Trophoblast cell (in vitro differentiated cells and primary cell): ENCODE measurements around the gene SMTN.

Source experiments
- DNase-seq, 2 donors: peaks; one replicate each; pipeline ENCODE4 v3.0.0-alpha.2; 2016
- H2AFZ ChIP-seq: 2 replicates; pipeline ENCODE4 v1.6.1; 2013; ENCODE audit warnings: low read length, moderate library complexity, mild to moderate bottlenecking; ENCODE audit not compliant: insufficient read depth, poor library complexity
- H2AK5ac ChIP-seq: 2 replicates; pipeline ENCODE4 v1.6.1; 2013; ENCODE audit warnings: mild to moderate bottlenecking, low read length
- H2BK120ac ChIP-seq: 2 replicates; pipeline ENCODE4 v1.6.1; 2013; ENCODE audit warnings: low read length, mild to moderate bottlenecking, moderate library complexity; ENCODE audit not compliant: insufficient read depth, poor library complexity
- H2BK12ac ChIP-seq: 2 replicates; pipeline ENCODE4 v1.6.1; 2013; ENCODE audit warnings: mild to moderate bottlenecking, low read length, moderate library complexity
- H2BK5ac ChIP-seq: 2 replicates; pipeline ENCODE4 v1.6.1; 2013; ENCODE audit warnings: low read length, low read depth, moderate library complexity, mild to moderate bottlenecking; ENCODE audit not compliant: poor library complexity
- H3K14ac ChIP-seq: 2 replicates; pipeline ENCODE4 v1.6.1; 2013; ENCODE audit warnings: mild to moderate bottlenecking, low read length
- H3K18ac ChIP-seq: 2 replicates; pipeline ENCODE4 v1.6.1; 2013; ENCODE audit warnings: mild to moderate bottlenecking, low read length
- H3K23ac ChIP-seq: 2 replicates; pipeline ENCODE4 v1.6.1; 2013; ENCODE audit warnings: low read length
- H3K27ac ChIP-seq: 2 replicates; pipeline ENCODE4 v1.5.1; 2013; ENCODE audit warnings: low read depth, mild to moderate bottlenecking, inconsistent platforms, low read length, moderate library complexity
- H3K27me3 ChIP-seq: 2 replicates; pipeline ENCODE4 v1.6.1; 2013; ENCODE audit warnings: inconsistent platforms, mild to moderate bottlenecking, low read length, moderate library complexity; ENCODE audit not compliant: insufficient read depth
- H3K36me3 ChIP-seq, 2 experiments: 1 replicate in 1 of 2; 2 replicates in 1 of 2; pipeline ENCODE4 v1.6.1; 2013; ENCODE audit warnings: low read length in 2 of 2, mild to moderate bottlenecking in 2 of 2, moderate library complexity in 1 of 2; ENCODE audit not compliant: insufficient read depth in 2 of 2, control insufficient read depth in 1 of 2
- H3K4ac ChIP-seq: 2 replicates; pipeline ENCODE4 v1.6.1; 2013; ENCODE audit warnings: low read depth, mild to moderate bottlenecking, low read length, moderate library complexity
- H3K4me1 ChIP-seq, 2 experiments: 1 replicate in 1 of 2; 2 replicates in 1 of 2; pipeline ENCODE4 v1.6.1; 2013; ENCODE audit warnings: low read length in 2 of 2, mild to moderate bottlenecking in 2 of 2, moderate library complexity in 1 of 2; ENCODE audit not compliant: insufficient read depth in 2 of 2, control insufficient read depth in 1 of 2
- H3K4me2 ChIP-seq: 2 replicates; pipeline ENCODE4 v1.6.1; 2013; ENCODE audit warnings: inconsistent platforms, mild to moderate bottlenecking, low read length, moderate library complexity
- H3K4me3 ChIP-seq: 2 replicates; pipeline ENCODE4 v1.5.1; 2013; ENCODE audit warnings: mild to moderate bottlenecking, low read depth, low read length, inconsistent platforms
- H3K79me1 ChIP-seq: one replicate; pipeline ENCODE4 v1.6.1; 2013; ENCODE audit warnings: low read length
- H3K79me2 ChIP-seq: 2 replicates; pipeline ENCODE4 v1.6.1; 2013; ENCODE audit warnings: low read length, mild to moderate bottlenecking; ENCODE audit not compliant: control insufficient read depth, insufficient read depth, poor library complexity
- H3K9ac ChIP-seq: 2 replicates; pipeline ENCODE4 v1.6.1; 2013; ENCODE audit warnings: mild to moderate bottlenecking, low read length
- H3K9me3 ChIP-seq: 2 replicates; pipeline ENCODE4 v1.6.1; 2013; ENCODE audit warnings: low read depth, mild to moderate bottlenecking, control low read depth, inconsistent platforms, low read length; ENCODE audit not compliant: insufficient read depth
- H4K12ac ChIP-seq: 2 replicates; pipeline ENCODE4 v1.6.1; 2013; ENCODE audit warnings: low read depth, mild to moderate bottlenecking, low read length, moderate library complexity
- H4K8ac ChIP-seq: 2 replicates; pipeline ENCODE4 v1.6.1; 2013; ENCODE audit warnings: low read depth, mild to moderate bottlenecking, low read length, moderate library complexity
- H4K91ac ChIP-seq: one replicate; pipeline ENCODE4 v1.6.1; 2013; ENCODE audit warnings: low read depth, mild to moderate bottlenecking, low read length, moderate library complexity
- WGBS: extraction: QIAGEN DNeasy Blood & Tissue Kit; methylation state at CpG from one replicate; pipeline ENCODE4 v1.1.7; 2013; ENCODE audit warnings: missing lambda C conversion rate; ENCODE audit not compliant: insufficient read length, insufficient coverage; ENCODE audit errors: extremely low coverage; 5-methylcytosine and 5-hydroxymethylcytosine counted together

SMTN gene

DNA sequence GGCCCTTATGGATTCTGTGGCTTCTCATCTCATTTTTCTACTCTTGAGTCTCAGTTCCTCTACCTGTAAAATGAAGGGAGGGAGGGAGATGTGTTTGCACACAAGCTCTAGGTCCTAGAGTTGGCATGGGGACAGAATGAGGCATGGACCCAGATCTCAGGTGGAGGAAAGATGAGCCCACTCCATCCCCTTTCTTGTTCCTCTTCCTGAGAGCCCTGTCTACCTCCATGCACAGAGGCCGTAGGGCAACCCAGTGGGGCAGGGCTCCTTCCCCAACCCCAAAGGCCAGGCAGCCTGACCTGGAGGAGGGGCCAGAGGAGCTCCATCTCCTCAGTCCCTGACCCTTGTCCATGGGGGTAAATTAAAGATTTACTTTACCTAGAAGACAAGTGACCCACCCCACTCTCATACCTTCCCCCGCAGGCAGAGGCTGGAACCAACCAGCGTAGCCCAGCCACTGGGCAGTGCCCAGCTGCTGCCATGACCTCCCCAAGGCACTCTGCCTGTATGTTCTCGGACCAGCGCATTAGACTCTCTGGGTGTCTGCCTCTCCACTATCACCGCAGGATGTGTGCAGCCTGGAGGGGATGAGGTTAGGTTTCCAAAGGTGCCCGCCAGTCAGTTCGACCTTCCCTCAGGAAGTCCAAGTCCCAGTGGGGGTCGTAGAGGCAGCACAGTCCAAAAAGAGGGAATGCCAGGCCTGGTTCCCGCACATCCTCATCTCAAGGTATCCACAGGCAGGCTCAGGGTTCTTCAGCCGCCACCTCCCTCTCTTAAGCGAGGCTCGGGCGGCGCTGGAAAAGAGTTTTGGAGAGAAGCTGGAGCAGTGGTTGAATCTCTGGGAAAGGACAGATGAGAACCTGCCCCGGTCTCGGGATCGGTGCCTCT lies 3.0 kb downstream of the SMTN start:
- no CpG with 5 or more reads among the region's 18 CpGs for WGBS
- Histone ChIP-seq H3K14ac (peak overlapping the region; percentile 50), H3K27ac (peak overlapping the region; percentile 26), H4K91ac (peak overlapping the region; percentile 73), H2AFZ (peak overlapping the region; percentile 42), H2BK5ac (peak overlapping the region; percentile 17), H3K4ac (peak overlapping the region; percentile 18), H4K8ac (peak overlapping the region; percentile 68), H3K9ac (peak overlapping the region; percentile 52), H3K79me1 (peaks cover 27% of the 10 kb centered on the region), H3K79me2 (peaks cover 21% of the 10 kb centered on the region), H3K4me3 (peak overlapping the region; percentile 66), H4K12ac (peak overlapping the region; percentile 10), H2BK12ac (no peak overlapping the region), H3K36me3 (peaks cover 30 to 37% of the 10 kb centered on the region in 2 experiments), H3K9me3 (peaks cover 7% of the 10 kb centered on the region), H3K18ac (peak overlapping the region; percentile 73), H3K27me3 (no peaks in the 10 kb centered on the region), H3K4me2 (peak overlapping the region; percentile 63), H3K4me1 (peaks cover 29 to 34% of the 10 kb centered on the region in 2 experiments), H2BK120ac (peak overlapping the region; percentile 34), H2AK5ac (peak overlapping the region; percentile 71), H3K23ac (no peak overlapping the region)
- DNase-seq = peak in 1 of 2 donors; percentile 7

DNA sequence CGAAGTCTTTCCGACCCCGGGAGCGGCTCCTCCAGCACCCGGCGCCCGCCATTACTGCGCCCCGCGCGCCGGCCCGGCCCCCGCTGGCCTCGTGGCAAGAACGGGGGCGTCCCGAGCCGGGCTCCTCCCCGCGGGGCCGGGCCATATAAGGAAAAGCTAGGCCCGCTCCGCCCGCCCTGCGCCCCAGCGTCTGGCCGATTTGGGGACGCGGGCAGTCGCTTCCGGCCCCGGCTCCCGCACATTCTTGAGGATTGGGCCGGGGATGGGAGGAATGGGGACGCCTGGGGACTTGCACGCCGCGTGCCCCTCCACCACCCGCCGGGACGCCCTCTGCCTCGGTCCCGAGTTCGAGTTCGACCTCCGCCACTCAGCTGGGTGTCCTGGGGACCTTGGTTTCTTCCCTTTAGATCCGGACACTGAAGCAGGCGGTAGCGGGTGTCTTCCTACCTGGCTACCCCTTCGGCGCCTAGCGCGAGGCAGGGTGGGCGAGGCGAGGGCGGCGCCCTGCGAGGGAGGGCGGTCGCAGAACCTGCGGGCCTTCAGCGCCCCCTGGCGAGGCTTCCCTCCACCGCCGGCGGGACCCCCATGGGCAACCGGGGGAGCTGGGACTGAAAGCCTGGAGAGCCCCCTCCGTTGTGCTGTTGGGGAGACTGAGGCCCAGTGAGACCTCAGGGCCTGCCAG lies 3.8 kb downstream of the SMTN start:
- H3K14ac ChIP-seq = peak overlapping the region; percentile 93
- H3K27me3 ChIP-seq = no peaks in the 10 kb centered on the region
- H3K9me3 ChIP-seq = peaks cover 7% of the 10 kb centered on the region
- peak overlapping the region; percentile 50 for H3K4ac ChIP-seq
- H3K23ac ChIP-seq = no peak overlapping the region
- WGBS = no CpG with 5 or more reads among the region's 69 CpGs
- H3K9ac ChIP-seq = peak overlapping the region; percentile 70
- peaks cover 38 to 45% of the 10 kb centered on the region in 2 experiments for H3K36me3 ChIP-seq
- H3K4me3 ChIP-seq = peak overlapping the region; percentile 66
- H3K27ac ChIP-seq = peak overlapping the region; percentile 69
- peaks cover 27% of the 10 kb centered on the region for H3K79me1 ChIP-seq
- H3K4me1 ChIP-seq = peaks cover 29 to 34% of the 10 kb centered on the region in 2 experiments
- peak overlapping the region; percentile 94 for H4K8ac ChIP-seq
- peak overlapping the region; percentile 66 for H2AK5ac ChIP-seq
- peak overlapping the region; percentile 38 for H2BK12ac ChIP-seq
- peak; percentile 36 to 66 for DNase-seq
- H3K79me2 ChIP-seq = peaks cover 21% of the 10 kb centered on the region
- H2AFZ ChIP-seq = peak overlapping the region; percentile 68
- peak overlapping the region; percentile 78 for H2BK5ac ChIP-seq
- H4K12ac ChIP-seq = peak overlapping the region; percentile 88
- H3K4me2 ChIP-seq = peak overlapping the region; percentile 63
- H4K91ac ChIP-seq = peak overlapping the region; percentile 92
- peak overlapping the region; percentile 93 for H3K18ac ChIP-seq
- H2BK120ac ChIP-seq = peak overlapping the region; percentile 69

DNA sequence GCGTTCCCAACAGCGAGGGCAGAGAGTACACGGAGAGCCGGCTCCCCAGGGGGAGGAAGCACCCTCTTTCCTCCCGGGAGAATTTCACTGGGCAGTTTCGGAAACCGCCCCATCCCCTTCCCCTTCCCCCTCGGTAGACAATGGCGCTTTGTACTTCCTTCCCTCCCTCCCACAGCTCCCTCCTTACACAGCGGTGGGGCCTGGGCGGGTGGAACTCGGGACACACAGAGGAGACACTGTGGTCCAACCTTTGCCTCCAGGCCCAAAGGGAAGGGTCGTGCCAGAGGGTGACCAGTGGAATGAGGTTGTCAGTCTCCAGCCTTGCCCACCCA lies 4.3 kb downstream of the SMTN start:
- Histone ChIP-seq H3K27ac (peak overlapping the region; percentile 69), H2BK12ac (peak overlapping the region; percentile 38), H2AK5ac (peak overlapping the region; percentile 32), H3K23ac (no peak overlapping the region), H3K36me3 (peaks cover 42 to 49% of the 10 kb centered on the region in 2 experiments), H2BK5ac (no peak overlapping the region), H3K4ac (peak overlapping the region; percentile 61), H3K4me1 (peaks cover 27 to 32% of the 10 kb centered on the region in 2 experiments), H4K91ac (peak overlapping the region; percentile 92), H3K4me2 (peak overlapping the region; percentile 63), H3K18ac (peak overlapping the region; percentile 93), H3K9ac (peak overlapping the region; percentile 70), H3K27me3 (no peaks in the 10 kb centered on the region), H3K4me3 (peak overlapping the region; percentile 66), H4K12ac (peak overlapping the region; percentile 88), H3K79me1 (peaks cover 27% of the 10 kb centered on the region), H3K9me3 (peaks cover 7% of the 10 kb centered on the region), H4K8ac (peak overlapping the region; percentile 94), H2AFZ (no peak overlapping the region), H3K79me2 (peaks cover 21% of the 10 kb centered on the region), H2BK120ac (peak overlapping the region; percentile 69), H3K14ac (peak overlapping the region; percentile 52)
- DNase-seq = no peak
- WGBS = no CpG with 5 or more reads among the region's 13 CpGs

DNA sequence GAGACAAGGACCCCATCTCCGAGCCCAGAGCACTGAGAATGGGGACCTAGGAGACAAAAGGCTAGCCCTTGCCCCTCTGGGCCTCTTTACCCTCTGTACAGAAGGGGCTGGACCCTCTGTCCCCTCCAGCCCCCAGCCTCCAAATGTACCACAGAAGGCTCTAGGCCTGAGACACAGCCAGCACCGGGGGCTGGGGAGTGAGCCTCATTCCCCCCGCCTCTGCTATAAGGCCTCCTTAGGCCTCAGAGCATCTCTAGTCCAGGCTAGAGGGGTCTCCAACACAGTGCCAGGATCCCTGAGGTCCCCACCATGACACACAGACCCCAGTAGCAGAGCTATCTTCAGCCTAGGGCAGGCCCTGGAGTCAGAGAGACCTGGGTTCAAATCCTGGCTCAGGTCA lies 4.8 kb downstream of the SMTN start:
- no peak overlapping the region for H3K4me2 ChIP-seq

More for the DNA sequence above, 4.8 kb downstream of the SMTN start:
- Histone ChIP-seq H3K4ac (no peak overlapping the region), H3K18ac (no peak overlapping the region), H3K4me3 (no peak overlapping the region), H3K14ac (no peak overlapping the region), H3K4me1 (peaks cover 25 to 31% of the 10 kb centered on the region in 2 experiments), H3K36me3 (peaks cover 46 to 54% of the 10 kb centered on the region in 2 experiments), H4K91ac (peak overlapping the region; percentile 92), H3K23ac (no peak overlapping the region), H3K27ac (no peak overlapping the region), H2BK5ac (no peak overlapping the region), H3K9ac (no peak overlapping the region), H4K8ac (peak overlapping the region; percentile 94), H2BK120ac (no peak overlapping the region), H2BK12ac (no peak overlapping the region), H2AK5ac (peak overlapping the region; percentile 32), H2AFZ (no peak overlapping the region), H3K79me1 (peaks cover 24% of the 10 kb centered on the region), H3K27me3 (no peaks in the 10 kb centered on the region), H3K79me2 (peaks cover 20% of the 10 kb centered on the region), H3K9me3 (peaks cover 7% of the 10 kb centered on the region), H4K12ac (no peak overlapping the region)
- no peak for DNase-seq
- WGBS = no CpG with 5 or more reads among the region's 3 CpGs
